Measurements from ENCODE around the gene SGK1. TPM values are rescaled to one million over a fixed set of nuclear protein-coding genes. Genes with fewer than 3 reads are reported as not detected.

The SGK1 gene
- total RNA-seq, 1 experiment from 2014 or later: 7.8 TPM

DNA sequence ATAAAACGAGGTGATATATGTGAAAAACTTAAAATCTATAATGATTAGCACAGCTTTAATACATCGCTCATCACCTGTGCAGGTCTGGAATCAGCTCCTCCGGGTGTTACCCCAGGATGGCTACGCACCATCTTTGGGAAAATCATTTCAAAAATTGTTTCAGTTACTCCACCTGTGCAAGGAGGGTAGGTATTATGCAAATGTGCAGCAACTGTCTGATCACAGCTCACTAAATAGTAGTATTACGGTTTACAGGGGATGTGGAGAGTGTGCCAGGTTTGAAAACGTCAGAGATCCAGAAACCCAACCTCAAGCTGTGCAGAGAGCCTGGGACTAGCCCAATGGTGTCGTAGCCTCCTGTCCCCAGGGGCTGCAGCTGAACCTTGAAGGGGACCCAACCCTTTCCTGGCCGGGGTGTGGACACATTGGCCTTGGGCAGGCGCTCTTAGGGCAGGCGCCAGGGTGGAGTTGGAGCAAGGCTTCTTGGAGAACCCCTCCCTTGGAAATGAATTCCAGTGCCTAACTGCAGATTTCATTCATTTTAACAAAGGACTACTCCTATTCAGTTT, 24.2 kb upstream of the SGK1 start:
- no peak overlapping the region for H2AFZ ChIP-seq (ENCODE audit: low read length)
- WGBS (ENCODE audit: extremely low coverage, insufficient read length, low lambda C conversion rate): no CpG with 5 or more reads among the region's 10 CpGs

More for the DNA sequence above, 24.2 kb upstream of the SGK1 start:
- no peaks in the 10 kb centered on the region for H4K20me1 ChIP-seq (ENCODE audit: control insufficient read depth, insufficient read depth, insufficient read length)
- H3K27me3 ChIP-seq (ENCODE audit: insufficient read depth, low read length): no peaks in the 10 kb centered on the region
- H3K23ac ChIP-seq (ENCODE audit: insufficient read length, low read depth, low read length): no peak overlapping the region
- Mint-ChIP-seq H3K9me3 (no peaks in the 10 kb centered on the region), H3K4me3 (no peak overlapping the region), H3K4me1 (no peaks in the 10 kb centered on the region), H3K27ac (peak overlapping the region in 1 of 3 experiments; percentile 41; a peak in 1 of 7 replicates), H3K36me3 (ENCODE audit: insufficient read depth in 1 of 3, low read depth in 3 of 3) (no peaks in the 10 kb centered on the region), H3K27me3 (ENCODE audit: low read depth) (no peaks in the 10 kb centered on the region)
- no peak overlapping the region for H3K18ac ChIP-seq (ENCODE audit: insufficient read length, low read depth, low read length)
- H3T11ph ChIP-seq (ENCODE audit: low read length): no peak overlapping the region
- H3K79me2 ChIP-seq (ENCODE audit: insufficient read depth, low read length): no peaks in the 10 kb centered on the region
- no peaks in the 10 kb centered on the region for H3K23me2 ChIP-seq (ENCODE audit: insufficient read length, low read depth, low read length, poor library complexity, severe bottlenecking)
- H2BK5ac ChIP-seq (ENCODE audit: insufficient read length, low read length): no peak overlapping the region
- no peak overlapping the region for H4K5ac ChIP-seq (ENCODE audit: insufficient read length, low read depth, low read length)
- H4K91ac ChIP-seq (ENCODE audit: insufficient read length, low read depth, low read length): no peak overlapping the region
- no peak overlapping the region for H3K27ac ChIP-seq (ENCODE audit: insufficient read length, low read depth, low read length)
- H2BK20ac ChIP-seq (ENCODE audit: low read depth, low read length, poor library complexity, severe bottlenecking): no peak overlapping the region
- no peak overlapping the region for H3K14ac ChIP-seq (ENCODE audit: insufficient read depth, low read length)
- no peaks in the 10 kb centered on the region for H3K4me1 ChIP-seq (ENCODE audit: insufficient read depth, low read length)
- no peak overlapping the region for H4K8ac ChIP-seq (replicated peaks; ENCODE audit: insufficient read length, low read depth, low read length)
- H2BK120ac ChIP-seq (ENCODE audit: low read depth, low read length, poor library complexity, severe bottlenecking): no peak overlapping the region
- DNase-seq: no peak
- H3K9ac ChIP-seq (ENCODE audit: extremely low read depth, insufficient read length, low read length): no peak overlapping the region
- H3K4ac ChIP-seq (ENCODE audit: low read depth, low read length): no peak overlapping the region
- no peak overlapping the region for H2BK12ac ChIP-seq (ENCODE audit: insufficient read length, low read depth, low read length)
- H3K56ac ChIP-seq (ENCODE audit: insufficient read length, low read depth, low read length): no peak overlapping the region
- no peaks in the 10 kb centered on the region for H3K79me1 ChIP-seq (ENCODE audit: insufficient read depth, low read depth, low read length, poor library complexity, severe bottlenecking)
- no peaks in the 10 kb centered on the region for H3K9me3 ChIP-seq (ENCODE audit: control insufficient read depth, low read depth, low read length)
- TF ChIP-seq, protein P1, sequence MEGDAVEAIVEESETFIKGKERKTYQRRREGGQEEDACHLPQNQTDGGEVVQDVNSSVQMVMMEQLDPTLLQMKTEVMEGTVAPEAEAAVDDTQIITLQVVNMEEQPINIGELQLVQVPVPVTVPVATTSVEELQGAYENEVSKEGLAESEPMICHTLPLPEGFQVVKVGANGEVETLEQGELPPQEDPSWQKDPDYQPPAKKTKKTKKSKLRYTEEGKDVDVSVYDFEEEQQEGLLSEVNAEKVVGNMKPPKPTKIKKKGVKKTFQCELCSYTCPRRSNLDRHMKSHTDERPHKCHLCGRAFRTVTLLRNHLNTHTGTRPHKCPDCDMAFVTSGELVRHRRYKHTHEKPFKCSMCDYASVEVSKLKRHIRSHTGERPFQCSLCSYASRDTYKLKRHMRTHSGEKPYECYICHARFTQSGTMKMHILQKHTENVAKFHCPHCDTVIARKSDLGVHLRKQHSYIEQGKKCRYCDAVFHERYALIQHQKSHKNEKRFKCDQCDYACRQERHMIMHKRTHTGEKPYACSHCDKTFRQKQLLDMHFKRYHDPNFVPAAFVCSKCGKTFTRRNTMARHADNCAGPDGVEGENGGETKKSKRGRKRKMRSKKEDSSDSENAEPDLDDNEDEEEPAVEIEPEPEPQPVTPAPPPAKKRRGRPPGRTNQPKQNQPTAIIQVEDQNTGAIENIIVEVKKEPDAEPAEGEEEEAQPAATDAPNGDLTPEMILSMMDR (conservative IDR thresholded peaks at IDR 0.05): no peak
- H3K4me2 ChIP-seq (ENCODE audit: insufficient read depth, insufficient read length, low read length): no peak overlapping the region
- H2AK5ac ChIP-seq (ENCODE audit: insufficient read length, low read length): no peak overlapping the region
- no peak overlapping the region for H2BK15ac ChIP-seq (ENCODE audit: low read depth, low read length)
